Bronchial epithelial cell (primary cell): ENCODE results near the gene SRGAP2. TPM values are rescaled to one million over a fixed set of nuclear protein-coding genes. Genes with fewer than 3 reads are reported as not detected.
"Not testable (repeated sequence)": the region's sequence is repeated elsewhere in the genome, so short reads cannot be mapped to it uniquely, and the experiment has no call there.

Experiments used
- DNase-seq: peaks from one replicate; pipeline ENCODE4 v3.0.0-alpha.2; 2010; ENCODE audit warnings: low read depth
- FAIRE-seq: peaks from 2 replicates; lab custom pipeline; 2011; peaks lifted over from hg19 to GRCh38; lab: Jason Lieb, UNC
- H3K27me3 ChIP-seq: 2 replicates; pipeline ENCODE4 v1.5.1; 2011; ENCODE audit warnings: low read length; ENCODE audit not compliant: control insufficient read depth, insufficient read depth
- H3K36me3 ChIP-seq: 2 replicates; pipeline ENCODE4 v1.5.1; 2011; ENCODE audit warnings: low read length; ENCODE audit not compliant: control insufficient read depth, insufficient read depth
- H3K4me3 ChIP-seq: 2 replicates; pipeline ENCODE4 v1.5.1; 2011; ENCODE audit warnings: mild to moderate bottlenecking, low read depth, low read length, control low read depth
- total RNA-seq: library from RNA; depleted of rRNA; stranded (reverse); fragments of >200 nt; gene quantifications from 2 replicates; pipeline ENCODE4 v1.2.1, GENCODE V29; 2014

The SRGAP2 gene
- total RNA-seq, 1 donor from 2014 or later: 9.2 TPM

- not testable (repeated sequence) for FAIRE-seq, H3K27me3 ChIP-seq, H3K36me3 ChIP-seq, DNase-seq, H3K4me3 ChIP-seq
Observed at GRCh38 chr1:206218765-206219164, 15.4 kb downstream of the SRGAP2 start.

DNA sequence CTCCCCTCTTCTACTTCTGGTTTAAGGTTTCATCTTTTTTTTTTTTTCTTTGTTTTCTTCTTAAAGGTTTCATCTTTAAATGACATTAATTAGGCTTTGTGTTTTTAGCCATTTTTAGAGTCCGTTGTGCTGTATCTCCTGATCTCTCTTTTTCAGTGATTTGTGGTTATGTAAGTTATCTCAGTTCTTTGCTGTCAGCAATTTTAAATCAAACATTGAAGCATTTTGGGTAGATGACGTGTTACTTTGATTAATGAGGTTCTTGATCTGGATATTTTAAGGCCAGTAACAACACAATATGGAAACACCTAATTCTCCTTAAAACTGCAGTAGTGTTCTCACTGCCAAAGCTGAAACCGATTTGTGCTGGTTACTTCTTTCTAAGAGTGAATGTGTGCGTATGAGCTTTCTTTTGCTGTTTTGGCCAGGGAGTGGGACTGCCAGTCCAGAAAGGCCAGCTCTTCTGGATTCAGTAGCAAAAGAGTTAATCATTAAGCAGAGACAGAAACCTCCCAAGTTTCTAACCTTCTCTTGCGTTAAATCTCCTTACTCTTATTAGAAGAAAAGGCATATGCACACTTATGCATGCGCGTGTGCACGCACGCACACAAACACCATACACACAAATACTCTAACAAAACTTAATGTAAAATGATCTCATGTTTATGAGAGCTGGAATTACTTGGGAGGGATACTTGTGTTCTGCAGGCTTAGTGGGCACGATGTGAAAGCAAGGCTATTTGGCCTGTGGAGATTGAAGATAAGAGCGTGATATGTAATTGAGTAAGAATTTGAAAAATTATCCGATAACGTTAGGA lies 16.4 kb downstream of the SRGAP2 start:
- not testable (repeated sequence) for H3K27me3 ChIP-seq, FAIRE-seq, H3K4me3 ChIP-seq, DNase-seq, H3K36me3 ChIP-seq

DNA sequence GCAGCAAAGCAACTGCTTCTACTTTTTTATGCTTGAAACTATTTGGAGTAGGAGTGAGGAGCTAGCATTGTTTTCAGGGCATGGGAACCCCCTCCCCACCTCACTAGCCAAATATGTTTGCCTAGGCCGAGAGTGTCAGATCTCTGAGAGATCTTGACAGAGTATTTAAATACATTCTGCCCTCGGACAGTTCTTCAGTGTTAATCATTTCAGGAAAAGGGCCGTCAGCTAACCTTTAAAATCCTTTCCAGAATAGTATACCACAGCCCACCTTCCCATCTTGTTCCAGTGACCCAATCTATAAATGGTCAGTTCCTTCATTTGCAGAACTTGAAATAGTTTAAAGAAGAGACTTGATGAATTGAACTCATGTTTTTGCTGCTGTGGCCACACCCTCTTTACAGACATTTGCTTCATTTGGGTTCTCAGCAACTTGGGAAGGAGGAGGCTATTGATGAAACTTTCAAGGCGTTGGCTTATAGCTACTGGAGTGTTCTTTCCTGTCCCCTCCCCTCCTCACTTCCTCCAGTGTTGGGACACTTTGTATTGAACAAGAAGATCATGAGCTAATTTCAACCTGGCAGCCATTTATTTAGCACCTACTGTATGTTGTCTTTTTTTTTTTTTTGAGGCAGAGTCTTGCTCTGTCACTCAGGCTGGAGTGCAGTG lies 17.1 kb downstream of the SRGAP2 start:
- FAIRE-seq, H3K36me3 ChIP-seq, H3K4me3 ChIP-seq, DNase-seq, H3K27me3 ChIP-seq: not testable (repeated sequence)

- FAIRE-seq, H3K4me3 ChIP-seq, DNase-seq, H3K36me3 ChIP-seq, H3K27me3 ChIP-seq: not testable (repeated sequence)
Observed at GRCh38 chr1:206221585-206221984, 18.2 kb downstream of the SRGAP2 start.

DNA sequence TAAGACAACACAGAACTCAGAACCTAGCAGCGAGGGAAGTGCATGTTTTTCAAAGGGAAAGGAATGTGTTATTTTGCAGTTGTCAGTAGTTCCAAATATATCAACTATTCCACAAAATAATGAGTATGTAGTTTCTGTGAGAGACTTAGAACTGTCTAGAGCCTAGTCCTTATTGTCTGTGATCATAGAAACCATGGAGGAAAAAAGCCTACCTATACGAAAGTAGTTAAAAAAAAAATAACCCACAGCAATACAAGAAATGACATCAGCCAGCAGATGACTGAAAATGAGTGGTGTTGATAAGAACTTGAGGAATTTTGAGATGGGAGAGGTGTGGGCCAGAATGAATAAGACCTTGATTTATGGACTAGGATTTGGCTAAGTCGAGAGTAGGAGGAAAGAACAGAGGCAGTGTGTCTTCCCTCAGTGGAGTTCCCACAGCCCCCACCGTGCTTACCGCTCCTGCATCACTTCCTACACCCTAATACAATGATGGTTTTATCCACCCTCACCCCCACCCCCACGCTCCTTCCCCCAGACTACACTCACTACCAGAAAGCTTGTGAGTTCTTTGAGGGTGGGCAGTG lies 20.9 kb downstream of the SRGAP2 start:
- not testable (repeated sequence) for FAIRE-seq, H3K4me3 ChIP-seq, DNase-seq

GRCh38 chr1:206225386-206225785 lies 22.0 kb downstream of the SRGAP2 start:
- not testable (repeated sequence) for H3K36me3 ChIP-seq, FAIRE-seq, H3K4me3 ChIP-seq, H3K27me3 ChIP-seq, DNase-seq

More for the DNA sequence above, 20.9 kb downstream of the SRGAP2 start:
- H3K27me3 ChIP-seq, H3K36me3 ChIP-seq: not testable (repeated sequence)

DNA sequence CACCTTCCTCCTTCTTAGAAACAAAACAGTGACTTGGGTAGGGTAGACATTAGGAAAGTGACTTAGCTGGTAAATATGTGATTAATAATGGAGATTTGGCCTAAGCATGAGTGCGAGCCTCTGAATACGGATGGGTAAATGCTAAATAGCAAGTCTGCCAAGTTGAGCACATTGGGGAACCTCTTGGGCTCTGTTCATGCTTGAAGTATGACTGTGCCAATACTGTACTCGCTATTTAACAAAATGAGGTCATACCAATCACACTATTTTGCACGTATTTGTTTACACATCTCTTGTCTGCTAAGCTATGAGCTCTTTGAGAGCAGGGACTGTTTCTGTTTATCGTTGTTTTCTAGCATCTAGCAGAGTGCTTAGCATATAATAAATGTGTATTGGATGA lies 23.5 kb downstream of the SRGAP2 start:
- DNase-seq, H3K4me3 ChIP-seq, H3K36me3 ChIP-seq, FAIRE-seq, H3K27me3 ChIP-seq: not testable (repeated sequence)

DNA sequence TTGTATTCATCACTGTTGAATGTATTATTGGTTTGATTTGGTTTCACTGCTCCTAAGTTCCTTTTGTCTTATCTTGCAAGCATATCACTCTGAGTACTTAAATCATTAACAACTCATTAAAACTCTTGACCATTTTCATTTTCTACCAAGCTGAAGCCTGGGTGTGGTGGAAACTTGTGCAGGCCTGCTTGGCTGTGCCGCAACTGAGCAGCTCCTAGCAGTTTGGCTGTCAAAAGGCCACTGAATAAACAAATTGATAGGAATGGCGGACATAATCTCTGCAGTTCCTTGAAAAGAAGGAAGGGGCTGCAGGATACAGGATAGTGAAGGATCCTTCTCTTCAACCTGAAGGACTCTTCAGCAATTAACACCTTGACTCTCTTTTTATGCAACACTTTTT lies 25.9 kb downstream of the SRGAP2 start:
- FAIRE-seq, DNase-seq, H3K27me3 ChIP-seq, H3K4me3 ChIP-seq, H3K36me3 ChIP-seq: not testable (repeated sequence)

GRCh38 chr1:206231989-206232388 lies 28.6 kb downstream of the SRGAP2 start:
- not testable (repeated sequence) for H3K27me3 ChIP-seq, H3K4me3 ChIP-seq, FAIRE-seq, H3K36me3 ChIP-seq, DNase-seq

GRCh38 chr1:206232970-206233645 lies 29.8 kb downstream of the SRGAP2 start:
- not testable (repeated sequence) for FAIRE-seq, H3K36me3 ChIP-seq, H3K4me3 ChIP-seq, DNase-seq, H3K27me3 ChIP-seq

- not testable (repeated sequence) for H3K4me3 ChIP-seq, H3K36me3 ChIP-seq, H3K27me3 ChIP-seq, DNase-seq, FAIRE-seq
Observed at GRCh38 chr1:206234189-206234916, 31.0 kb downstream of the SRGAP2 start.

GRCh38 chr1:206235190-206235589 lies 31.8 kb downstream of the SRGAP2 start:
- H3K27me3 ChIP-seq, DNase-seq, H3K36me3 ChIP-seq, FAIRE-seq, H3K4me3 ChIP-seq: not testable (repeated sequence)

DNA sequence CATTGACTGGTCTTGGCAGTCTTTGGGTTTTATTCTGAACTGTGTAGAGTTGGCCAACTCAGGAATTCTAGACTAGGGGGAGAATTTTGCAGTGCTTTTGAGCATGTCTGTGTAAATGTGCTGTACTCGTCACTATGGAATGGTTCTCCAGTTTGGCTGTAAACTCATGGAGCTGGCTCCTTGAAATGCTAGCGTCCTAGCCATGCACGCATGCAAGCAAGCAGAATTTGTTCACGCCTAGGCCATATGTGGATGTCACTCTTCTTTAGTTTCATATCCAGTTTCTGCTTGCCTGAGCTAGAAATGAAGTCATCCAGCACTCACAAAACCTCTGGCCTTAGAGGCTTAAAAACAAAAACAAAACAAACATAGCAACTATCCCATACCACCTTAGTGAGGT lies 36.9 kb downstream of the SRGAP2 start:
- not testable (repeated sequence) for H3K4me3 ChIP-seq, FAIRE-seq, H3K27me3 ChIP-seq, H3K36me3 ChIP-seq, DNase-seq
